HepG2 (cell line): ENCODE measurements around the gene CPS1. TPM values are rescaled to one million over a fixed set of nuclear protein-coding genes. Genes with fewer than 3 reads are reported as not detected.

ENCODE experiments used
- ATAC-seq: fragments of 200-7000 bp; cut with Tn5 transposase; 3 replicates; pipeline ENCODE4 v1.9.1; 2020; ENCODE audit warnings: mild to moderate bottlenecking, moderate library complexity
- BruUV-seq: library from RNA; stranded (reverse); fragments of 400-500 nt; replicated peaks from 2 replicates; lab custom pipeline; 2021; lab: Mats Ljungman, UMichigan
- CTCF ChIA-PET: fragments of 300-600 bp; formaldehyde crosslinking; extraction: SDS; loops from one replicate; lab custom pipeline; 2021; ENCODE audit warnings: low total read pairs, inconsistent platforms, low intra/inter-chr PET ratio; lab: Yijun Ruan, JAX
- POLR2A ChIA-PET: fragments of 350-600 bp; sonication (Branson Sonifier 250); formaldehyde crosslinking; loops from one replicate; lab custom pipeline; 2020; ENCODE audit warnings: antibody characterized with exemption, inconsistent platforms; lab: Yijun Ruan, JAX
- DNase-seq: peaks from one replicate; pipeline ENCODE4 v3.0.0-alpha.2; 2015; ENCODE audit warnings: low spot score
- FAIRE-seq: peaks from 3 replicates; lab custom pipeline; 2011; peaks lifted over from hg19 to GRCh38; lab: Jason Lieb, UNC
- H2AFZ ChIP-seq: one replicate; pipeline ENCODE4 v1.6.1; 2011; ENCODE audit warnings: low read length, inconsistent platforms
- H3K27ac ChIP-seq: fragments of 300-600 bp; 3 replicates; pipeline ENCODE4 v1.8.0; 2011; ENCODE audit warnings: mixed run types, mild to moderate bottlenecking, mixed read lengths, low read length, inconsistent platforms; ENCODE audit not compliant: insufficient read depth; ENCODE audit errors: extremely low read length
- H3K27me3 ChIP-seq, 2 experiments: fragments of 200-600 bp in 1 of 2; 2 replicates in 1 of 2; 3 replicates in 1 of 2; pipeline versions ENCODE4 v1.6.0 to v1.8.0; 2011; ENCODE audit warnings: low read length in 2 of 2, mild to moderate bottlenecking in 2 of 2, moderate library complexity in 2 of 2, inconsistent platforms in 1 of 2; ENCODE audit not compliant: insufficient read depth in 2 of 2, control insufficient read depth in 1 of 2
- H3K36me3 ChIP-seq, 2 experiments: fragments of 200-600 bp in 1 of 2; replicated peaks in 1 of 2; 2 replicates in 1 of 2; 3 replicates in 1 of 2; pipeline versions ENCODE4 v1.5.1 to v1.8.0; 2011; ENCODE audit warnings: low read length in 2 of 2, inconsistent platforms in 1 of 2; ENCODE audit not compliant: insufficient read depth in 2 of 2, control insufficient read depth in 1 of 2
- H3K4me1 ChIP-seq: 2 replicates; pipeline ENCODE4 v1.5.1; 2012; ENCODE audit warnings: low read length, inconsistent platforms; ENCODE audit not compliant: insufficient read depth
- H3K4me2 ChIP-seq: 2 replicates; pipeline ENCODE4 v1.6.0; 2011; ENCODE audit warnings: low read depth, low read length, inconsistent platforms
- H3K4me3 ChIP-seq, 3 experiments: fragments of 200-600 bp in 1 of 3; sonication (generic), shearing (Covaris generic) in 1 of 3; replicated peaks in 1 of 3; 2 replicates each; pipeline ENCODE4 v1.5.1; 2011 to 2016; ENCODE audit warnings: low read length in 3 of 3, inconsistent platforms in 2 of 3, low read depth in 2 of 3, mild to moderate bottlenecking in 2 of 3, control low read depth in 1 of 3, mixed read lengths in 1 of 3; ENCODE audit not compliant: insufficient read depth in 1 of 3
- H3K79me2 ChIP-seq: one replicate; pipeline ENCODE4 v1.6.1; 2011; ENCODE audit warnings: low read length, inconsistent platforms; ENCODE audit not compliant: insufficient read depth
- H3K9ac ChIP-seq: 2 replicates; pipeline ENCODE4 v1.6.0; 2011; ENCODE audit warnings: mild to moderate bottlenecking, low read depth, low read length, inconsistent platforms; ENCODE audit not compliant: insufficient read depth
- H3K9me3 ChIP-seq: 2 replicates; pipeline ENCODE4 v1.5.1; 2012; ENCODE audit warnings: mild to moderate bottlenecking, low read length
- H4K20me1 ChIP-seq: 2 replicates; pipeline ENCODE4 v1.6.0; 2011; ENCODE audit warnings: inconsistent platforms, mild to moderate bottlenecking, low read length, moderate library complexity; ENCODE audit not compliant: insufficient read depth
- ARID4A ChIP-seq: sonication (generic); formaldehyde crosslinking; IDR thresholded peaks from 2 replicates; pipeline ENCODE4 v1.5.0; 2020; ENCODE audit warnings: mild to moderate bottlenecking, missing genetic modification reagents, borderline replicate concordance
- ATF7-NPFF ChIP-seq: sonication (generic); formaldehyde crosslinking; IDR thresholded peaks from 2 replicates; pipeline ENCODE4 v1.8.1; 2023; ENCODE audit warnings: mild to moderate bottlenecking, low read depth, missing genetic modification reagents, moderate library complexity
- GFI1 ChIP-seq: sonication (generic); formaldehyde crosslinking; IDR thresholded peaks from 2 replicates; pipeline ENCODE4 v1.5.0; 2020; ENCODE audit warnings: missing genetic modification reagents, mild to moderate bottlenecking, borderline replicate concordance
- SPEN ChIP-seq: sonication (generic); formaldehyde crosslinking; IDR thresholded peaks from 2 replicates; pipeline ENCODE4 v1.5.1; 2020; ENCODE audit warnings: low read depth, mild to moderate bottlenecking, missing genetic modification reagents
- TP53 ChIP-seq: sonication (generic); formaldehyde crosslinking; conservative IDR thresholded peaks from 2 replicates; pipeline ENCODE4 v1.4.0; 2020; ENCODE audit warnings: missing genetic modification reagents
- ZNF124 ChIP-seq: sonication (generic); formaldehyde crosslinking; IDR thresholded peaks from 2 replicates; pipeline ENCODE4 v1.4.0; 2020; ENCODE audit warnings: missing genetic modification reagents
- WGBS: methylation state at CpG from one replicate; pipeline ENCODE4 v1.1.6; 2017; ENCODE audit warnings: low lambda C conversion rate; 5-methylcytosine and 5-hydroxymethylcytosine counted together
- in situ Hi-C: cut with HindIII; loops from 2 replicates; pipeline ENCODE4 v1.10.0; 2017; ENCODE audit warnings: low pct_unique_long_range_greater_than_20kb; ENCODE audit not compliant: extremely low pct_ligation_motif_present
- intact Hi-C: fragments of 100-400 bp; cut with micrococcal nuclease; formaldehyde crosslinking; loops from one replicate; pipeline ENCODE4 v1.10.0; 2022; ENCODE audit not compliant: unreplicated experiment
- polyA plus RNA-seq, 8 experiments: library from polyadenylated mRNA; depleted of rRNA in 3 of 8; stranded (reverse) in 7 of 8; unstranded in 1 of 8; fragments of >200 nt; fragmentation: Illumina TruSeq in 4 of 8; extraction: Trizol in 4 of 8; gene quantifications; 2 replicates each; pipeline versions ENCODE4 v1.2.1 to v1.2.3, GENCODE V29; 2011 to 2016; ENCODE audit warnings: low read depth in 4 of 8, missing spikeins in 1 of 8, mixed read lengths in 1 of 8; ENCODE audit not compliant: insufficient read depth in 1 of 8
- total RNA-seq, 5 experiments: library from RNA; depleted of rRNA; stranded (reverse); fragments of >200 nt; fragmentation: Illumina TruSeq; extraction: Trizol; gene quantifications; 2 replicates each; pipeline ENCODE4 v1.2.3, GENCODE V29; 2016; ENCODE audit warnings: low read depth in 1 of 5

CPS1 gene
- total and polyA plus RNA-seq, 2 of the 13 experiments (the other 11 are each of a cell fraction or from before 2014, with no cell fraction given), result 24.4 to 51.7 TPM

GRCh38 chr2:210657874-210658273 is 101.5 kb downstream of the CPS1 start:
- in situ Hi-C loops, result loop anchor here (25.0 kb wide), 1 partner anchor 379 kb away; no protein-coding TSS in a partner anchor
- H3K27me3 ChIP-seq, result no peaks in the 10 kb centered on the region
- BruUV-seq, result no TSS peak
- 83% methylated on average over 1 of the region's 1 CpG for WGBS
- ChIA-PET CTCF (no interaction called here), POLR2A (no interaction called here)
- H3K79me2 ChIP-seq, result no peaks in the 10 kb centered on the region
- no peak overlapping the region for H2AFZ ChIP-seq
- FAIRE-seq (no peak), DNase-seq (no peak), ATAC-seq (no peak)
- no peak overlapping the region for H3K4me3 ChIP-seq
- peaks cover 1 to 4% of the 10 kb centered on the region in 2 experiments; a peak in 3 of 5 replicates for H3K36me3 ChIP-seq
- no peaks in the 10 kb centered on the region for H4K20me1 ChIP-seq
- no peak overlapping the region for H3K9ac ChIP-seq
- peaks cover 14% of the 10 kb centered on the region for H3K9me3 ChIP-seq
- no peak for TF ChIP-seq ARID4A
- no peak for TF ChIP-seq GFI1 (CRISPR knock-in tag)
- no peak for TF ChIP-seq SPEN (CRISPR knock-in tag)
- no peak for TF ChIP-seq ATF7-NPFF (CRISPR knock-in tag)
- no peak for TF ChIP-seq ZNF124 (CRISPR knock-in tag)
- no peak for TF ChIP-seq TP53 (CRISPR knock-in tag)
- TF ChIP-seq, all 625 proteins: peak for 0
- Histone ChIP-seq H3K4me1 (peaks cover 10% of the 10 kb centered on the region), H3K4me2 (no peak overlapping the region), H3K27ac (no peak overlapping the region)
- intact Hi-C loops, result no loop called here
